ENCODE results near the gene SARM1. TPM values are rescaled to one million over a fixed set of nuclear protein-coding genes. Genes with fewer than 3 reads are reported as not detected.

The SARM1 gene
- total RNA-seq, 5 donors from 2014 or later (not counting 1 experiment from before 2014, with no cell fraction given) = 26.0 to 42.3 (median 37.9) TPM

- no peaks in the 10 kb centered on the region for H3K9me3 ChIP-seq
- no peak for DNase-seq
- no peaks in the 10 kb centered on the region for H3K4me1 ChIP-seq (ENCODE audit: control insufficient read depth in 1 of 2, extremely low read depth in 1 of 2, insufficient read depth in 2 of 2, low read length in 2 of 2)
- H3K36me3 Mint-ChIP-seq = peaks cover 35% of the 10 kb centered on the region
- no peaks in the 10 kb centered on the region for H3K9me3 Mint-ChIP-seq
- POLR2A ChIA-PET = interaction anchor here in 1 of 2 donors (0.6 kb wide), 1 partner anchor 158 kb away, joined by 14 read pairs; no protein-coding TSS in a partner anchor
- H3K27ac Mint-ChIP-seq = no peak overlapping the region
- no CpG with 5 or more reads among the region's 7 CpGs for WGBS (ENCODE audit: insufficient coverage)
- H3K4me3 ChIP-seq (ENCODE audit: control insufficient read depth in 1 of 2, extremely low read depth in 1 of 2, low read length in 1 of 2) = no peak overlapping the region
- peaks cover 0 to 5% (median 0%) of the 10 kb centered on the region in 3 donors for H3K4me1 Mint-ChIP-seq
- ATAC-seq (replicated peaks in 1 of 4) = no peak
- CTCF ChIA-PET = interaction anchor here (0.6 to 0.7 kb wide), 2 partner anchors 231 to 744 kb away, joined by 3 read pairs; no protein-coding TSS in a partner anchor
- H3K27ac ChIP-seq (ENCODE audit: low read length) = no peak overlapping the region
- H3K36me3 ChIP-seq (ENCODE audit: control insufficient read depth in 2 of 2, extremely low read depth in 1 of 2, insufficient read depth in 1 of 2, low read length in 1 of 2) = peaks cover 4 to 64% of the 10 kb centered on the region in 2 donors
- H3K4me3 Mint-ChIP-seq = no peak overlapping the region
- no peaks in the 10 kb centered on the region for H3K27me3 ChIP-seq (replicated peaks in 1 of 2; ENCODE audit: control insufficient read depth in 2 of 2, extremely low read depth in 1 of 2, insufficient read depth in 2 of 2, low read length in 1 of 2)
- H3K27me3 Mint-ChIP-seq = no peaks in the 10 kb centered on the region
Observed at GRCh38 chr17:28394337-28395116, 23.0 kb downstream of the SARM1 start.

- H3K9me3 Mint-ChIP-seq = no peaks in the 10 kb centered on the region
- no peaks in the 10 kb centered on the region for H3K27me3 Mint-ChIP-seq
- H3K4me3 Mint-ChIP-seq = no peak overlapping the region
- no CpG with 5 or more reads among the region's 2 CpGs for WGBS (ENCODE audit: insufficient coverage)
- peaks cover 27% of the 10 kb centered on the region for H3K36me3 Mint-ChIP-seq
- Histone ChIP-seq H3K9me3 (no peaks in the 10 kb centered on the region), H3K4me1 (ENCODE audit: control insufficient read depth in 1 of 2, extremely low read depth in 1 of 2, insufficient read depth in 2 of 2, low read length in 2 of 2) (no peaks in the 10 kb centered on the region), H3K27ac (ENCODE audit: low read length) (no peak overlapping the region), H3K4me3 (ENCODE audit: control insufficient read depth in 1 of 2, extremely low read depth in 1 of 2, low read length in 1 of 2) (no peak overlapping the region), H3K27me3 (replicated peaks in 1 of 2; ENCODE audit: control insufficient read depth in 2 of 2, extremely low read depth in 1 of 2, insufficient read depth in 2 of 2, low read length in 1 of 2) (no peaks in the 10 kb centered on the region), H3K36me3 (ENCODE audit: control insufficient read depth in 2 of 2, extremely low read depth in 1 of 2, insufficient read depth in 1 of 2, low read length in 1 of 2) (peaks cover 4 to 55% of the 10 kb centered on the region in 2 donors)
- CTCF ChIA-PET = interaction anchor here in 1 of 2 donors (0.7 kb wide), 1 partner anchor 745 kb away, joined by 3 read pairs; no protein-coding TSS in a partner anchor
- DNase-seq (no peak), ATAC-seq (replicated peaks in 1 of 4) (no peak)
- POLR2A ChIA-PET = no interaction called here
- H3K4me1 Mint-ChIP-seq = no peaks in the 10 kb centered on the region
- no peak overlapping the region for H3K27ac Mint-ChIP-seq
Observed at GRCh38 chr17:28395426-28395825, 23.9 kb downstream of the SARM1 start.

- Mint-ChIP-seq H3K27me3 (no peaks in the 10 kb centered on the region), H3K4me1 (no peaks in the 10 kb centered on the region), H3K9me3 (no peaks in the 10 kb centered on the region), H3K27ac (no peak overlapping the region), H3K4me3 (no peak overlapping the region), H3K36me3 (peaks cover 21% of the 10 kb centered on the region)
- ChIA-PET POLR2A (no interaction called here), CTCF (no interaction called here)
- H3K4me3 ChIP-seq (ENCODE audit: control insufficient read depth in 1 of 2, extremely low read depth in 1 of 2, low read length in 1 of 2) = no peak overlapping the region
- WGBS (ENCODE audit: insufficient coverage) = 95% methylated on average over 5 of the region's 6 CpGs
- no peak overlapping the region for H3K27ac ChIP-seq (ENCODE audit: low read length)
- no peaks in the 10 kb centered on the region for H3K4me1 ChIP-seq (ENCODE audit: control insufficient read depth in 1 of 2, extremely low read depth in 1 of 2, insufficient read depth in 2 of 2, low read length in 2 of 2)
- no peak for ATAC-seq (replicated peaks in 1 of 4)
- H3K36me3 ChIP-seq (ENCODE audit: control insufficient read depth in 2 of 2, extremely low read depth in 1 of 2, insufficient read depth in 1 of 2, low read length in 1 of 2) = peaks cover 3 to 49% of the 10 kb centered on the region in 2 donors
- no peaks in the 10 kb centered on the region for H3K9me3 ChIP-seq
- H3K27me3 ChIP-seq (replicated peaks in 1 of 2; ENCODE audit: control insufficient read depth in 2 of 2, extremely low read depth in 1 of 2, insufficient read depth in 2 of 2, low read length in 1 of 2) = no peaks in the 10 kb centered on the region
- no peak for DNase-seq
Observed at GRCh38 chr17:28395968-28396367, 24.5 kb downstream of the SARM1 start.

GRCh38 chr17:28396635-28397239 is 25.2 kb downstream of the SARM1 start:
- Mint-ChIP-seq H3K36me3 (peaks cover 15% of the 10 kb centered on the region), H3K4me3 (no peak overlapping the region), H3K27me3 (no peaks in the 10 kb centered on the region), H3K4me1 (no peaks in the 10 kb centered on the region), H3K9me3 (no peaks in the 10 kb centered on the region), H3K27ac (no peak overlapping the region)
- ATAC-seq (replicated peaks in 1 of 4) (no peak), DNase-seq (no peak)
- H3K27me3 ChIP-seq (replicated peaks in 1 of 2; ENCODE audit: control insufficient read depth in 2 of 2, extremely low read depth in 1 of 2, insufficient read depth in 2 of 2, low read length in 1 of 2) = no peaks in the 10 kb centered on the region
- ChIA-PET CTCF (interaction anchor here in 1 of 2 donors (1.0 kb wide), 1 partner anchor 13 kb away, joined by 3 read pairs; no protein-coding TSS in a partner anchor), POLR2A (no interaction called here)
- H3K36me3 ChIP-seq (ENCODE audit: control insufficient read depth in 2 of 2, extremely low read depth in 1 of 2, insufficient read depth in 1 of 2, low read length in 1 of 2) = peaks cover 0 to 42% of the 10 kb centered on the region in 2 donors
- H3K9me3 ChIP-seq = no peaks in the 10 kb centered on the region
- no peak overlapping the region for H3K4me3 ChIP-seq (ENCODE audit: control insufficient read depth in 1 of 2, extremely low read depth in 1 of 2, low read length in 1 of 2)
- WGBS (ENCODE audit: insufficient coverage) = 86% methylated on average over 5 of the region's 6 CpGs
- H3K27ac ChIP-seq (ENCODE audit: low read length) = no peak overlapping the region
- no peaks in the 10 kb centered on the region for H3K4me1 ChIP-seq (ENCODE audit: control insufficient read depth in 1 of 2, extremely low read depth in 1 of 2, insufficient read depth in 2 of 2, low read length in 2 of 2)

- no peaks in the 10 kb centered on the region for H3K9me3 Mint-ChIP-seq
- peaks cover 0 to 4% (median 2%) of the 10 kb centered on the region in 3 donors for H3K4me1 Mint-ChIP-seq
- H3K27me3 ChIP-seq (replicated peaks in 1 of 2; ENCODE audit: control insufficient read depth in 2 of 2, extremely low read depth in 1 of 2, insufficient read depth in 2 of 2, low read length in 1 of 2) = no peaks in the 10 kb centered on the region
- no peak overlapping the region for H3K4me3 Mint-ChIP-seq
- ChIA-PET POLR2A (no interaction called here), CTCF (interaction anchor here in 1 of 2 donors (1.0 kb wide), 1 partner anchor 13 kb away, joined by 3 read pairs; no protein-coding TSS in a partner anchor)
- no peak overlapping the region for H3K27ac Mint-ChIP-seq
- ATAC-seq (replicated peaks in 1 of 4) (no peak), DNase-seq (no peak)
- no peak overlapping the region for H3K27ac ChIP-seq (ENCODE audit: low read length)
- no peaks in the 10 kb centered on the region for H3K27me3 Mint-ChIP-seq
- 100% methylated on average over 1 of the region's 3 CpGs for WGBS (ENCODE audit: insufficient coverage)
- no peaks in the 10 kb centered on the region for H3K9me3 ChIP-seq
- no peak overlapping the region for H3K4me3 ChIP-seq (ENCODE audit: control insufficient read depth in 1 of 2, extremely low read depth in 1 of 2, low read length in 1 of 2)
- peaks cover 14% of the 10 kb centered on the region for H3K36me3 Mint-ChIP-seq
- peaks cover 0 to 40% of the 10 kb centered on the region in 2 donors for H3K36me3 ChIP-seq (ENCODE audit: control insufficient read depth in 2 of 2, extremely low read depth in 1 of 2, insufficient read depth in 1 of 2, low read length in 1 of 2)
- H3K4me1 ChIP-seq (ENCODE audit: control insufficient read depth in 1 of 2, extremely low read depth in 1 of 2, insufficient read depth in 2 of 2, low read length in 2 of 2) = no peaks in the 10 kb centered on the region
Observed at GRCh38 chr17:28397275-28397674, 25.8 kb downstream of the SARM1 start.

GRCh38 chr17:28397687-28398279 is 26.3 kb downstream of the SARM1 start:
- CTCF ChIA-PET = no interaction called here
- H3K36me3 Mint-ChIP-seq = peaks cover 14% of the 10 kb centered on the region

More at GRCh38 chr17:28397687-28398279, 26.3 kb downstream of the SARM1 start:
- POLR2A ChIA-PET = no interaction called here
- Histone ChIP-seq H3K27ac (ENCODE audit: low read length) (no peak overlapping the region), H3K4me3 (ENCODE audit: control insufficient read depth in 1 of 2, extremely low read depth in 1 of 2, low read length in 1 of 2) (no peak overlapping the region), H3K27me3 (replicated peaks in 1 of 2; ENCODE audit: control insufficient read depth in 2 of 2, extremely low read depth in 1 of 2, insufficient read depth in 2 of 2, low read length in 1 of 2) (no peaks in the 10 kb centered on the region), H3K36me3 (ENCODE audit: control insufficient read depth in 2 of 2, extremely low read depth in 1 of 2, insufficient read depth in 1 of 2, low read length in 1 of 2) (peaks cover 0 to 35% of the 10 kb centered on the region in 2 donors), H3K9me3 (no peaks in the 10 kb centered on the region), H3K4me1 (ENCODE audit: control insufficient read depth in 1 of 2, extremely low read depth in 1 of 2, insufficient read depth in 2 of 2, low read length in 2 of 2) (no peaks in the 10 kb centered on the region)
- peak overlapping the region in 1 of 2 donors; percentile 55 for H3K27ac Mint-ChIP-seq
- ATAC-seq (replicated peaks in 1 of 4) (no peak), DNase-seq (no peak)
- H3K9me3 Mint-ChIP-seq = no peaks in the 10 kb centered on the region
- H3K4me1 Mint-ChIP-seq = peaks cover 0 to 4% (median 2%) of the 10 kb centered on the region in 3 donors
- no peaks in the 10 kb centered on the region for H3K27me3 Mint-ChIP-seq
- WGBS (ENCODE audit: insufficient coverage) = 88% methylated on average over 7 of the region's 7 CpGs
- H3K4me3 Mint-ChIP-seq = no peak overlapping the region

Data from T-cell (primary cell).